COLO668 (cell line): ENCODE measurements around the gene DGCR8.

Experiments used
- DNase-seq: peaks from one replicate; lab custom pipeline; 2025; ENCODE audit not compliant: unreplicated experiment; lab: John Stamatoyannopoulos, UW

DGCR8 gene

GRCh38 chr22:20079745-20080444 lies at the start of gene DGCR8:
TSS of gene DGCR8 (plus strand) at chr22:20080241. CDS start at chr22:20085964, 5,723 bp downstream.
- peak; percentile 99 for DNase-seq

GRCh38 chr22:20031732-20032406 lies 48.2 kb upstream of the DGCR8 start:
- peak; percentile 54 for DNase-seq

- no peak for DNase-seq
Observed at GRCh38 chr22:20032407-20032991, 47.5 kb upstream of the DGCR8 start.

GRCh38 chr22:20033045-20033706 lies 46.9 kb upstream of the DGCR8 start:
- DNase-seq = no peak

- no peak for DNase-seq
Observed at GRCh38 chr22:20034143-20034542, 45.9 kb upstream of the DGCR8 start.

- DNase-seq = no peak
Observed at GRCh38 chr22:20035375-20036083, 44.5 kb upstream of the DGCR8 start.

- no peak for DNase-seq
Observed at GRCh38 chr22:20036084-20036482, 44.0 kb upstream of the DGCR8 start.

- no peak for DNase-seq
Observed at GRCh38 chr22:20036535-20037392, 43.3 kb upstream of the DGCR8 start.

GRCh38 chr22:20037419-20037818 lies 42.6 kb upstream of the DGCR8 start:
- DNase-seq = no peak

GRCh38 chr22:20038574-20038973 lies 41.5 kb upstream of the DGCR8 start:
- no peak for DNase-seq

GRCh38 chr22:20039683-20040325 lies 40.2 kb upstream of the DGCR8 start:
- DNase-seq = no peak

- no peak for DNase-seq
Observed at GRCh38 chr22:20040327-20041200, 39.5 kb upstream of the DGCR8 start.

GRCh38 chr22:20043057-20043996 lies 36.7 kb upstream of the DGCR8 start:
- DNase-seq = no peak

GRCh38 chr22:20043997-20044342 lies 36.1 kb upstream of the DGCR8 start:
- DNase-seq = no peak

- no peak for DNase-seq
Observed at GRCh38 chr22:20044495-20045151, 35.4 kb upstream of the DGCR8 start.

GRCh38 chr22:20046730-20047129 lies 33.3 kb upstream of the DGCR8 start:
- DNase-seq = no peak

- DNase-seq = no peak
Observed at GRCh38 chr22:20051927-20052308, 28.1 kb upstream of the DGCR8 start.
